ENCODE measurements around the gene RAB10.
"Not testable (repeated sequence)": the region's sequence is repeated elsewhere in the genome, so short reads cannot be mapped to it uniquely, and the experiment has no call there.

The RAB10 gene

DNA sequence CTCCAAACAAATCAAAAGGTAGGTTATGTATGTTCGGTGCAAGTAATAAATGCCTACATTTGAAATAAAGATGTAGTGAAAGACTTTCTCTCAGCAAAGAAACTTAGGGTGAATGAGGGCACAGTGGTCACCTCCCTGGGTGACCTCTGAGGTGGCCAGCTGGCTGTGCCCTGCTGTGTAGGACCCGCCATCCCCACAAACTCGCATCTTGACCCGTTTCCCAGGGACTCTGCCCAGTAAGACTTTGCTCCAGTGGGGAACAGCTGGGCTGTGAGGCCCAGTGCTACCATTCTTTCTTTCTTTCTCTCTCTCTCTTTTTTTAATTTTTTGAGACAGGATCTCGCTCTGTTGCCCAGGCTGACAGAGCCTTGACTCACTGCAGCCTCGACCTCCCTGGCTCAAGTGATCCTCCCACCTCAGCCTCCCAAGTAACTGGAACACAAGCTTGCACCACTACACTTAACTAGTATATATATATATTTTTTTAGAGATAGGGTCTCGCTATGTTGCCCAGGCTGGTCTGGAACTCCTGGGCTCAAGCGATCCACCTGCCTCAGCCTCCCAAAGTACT lies 130.8 kb downstream of the RAB10 start:
- no peak for DNase-seq

- no peak for DNase-seq
Measured at GRCh38 chr2:26165403-26165802, 131.5 kb downstream of the RAB10 start.

GRCh38 chr2:26166541-26166940 lies 132.7 kb downstream of the RAB10 start:
- DNase-seq, result not testable (repeated sequence)

DNA sequence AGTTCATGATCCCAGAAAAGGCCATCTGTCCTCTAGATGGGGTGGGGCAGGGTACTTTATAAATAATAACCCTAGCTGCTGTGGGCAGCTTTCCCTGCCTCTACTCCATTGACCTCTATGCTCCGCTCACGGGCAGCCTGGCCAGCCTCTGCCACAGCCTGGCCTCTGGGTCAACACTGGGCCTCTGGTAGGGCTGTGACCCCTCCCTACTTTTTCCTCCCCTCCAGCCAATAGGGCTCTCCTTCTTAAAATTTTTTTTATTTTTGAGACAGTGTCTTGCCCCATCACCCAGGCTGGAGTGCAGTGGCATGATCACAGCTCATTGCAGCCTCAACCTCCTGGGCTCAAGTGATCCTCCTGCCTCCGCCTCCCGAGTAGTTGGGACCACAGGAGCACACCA lies 134.9 kb downstream of the RAB10 start:
- DNase-seq, result no peak

DNA sequence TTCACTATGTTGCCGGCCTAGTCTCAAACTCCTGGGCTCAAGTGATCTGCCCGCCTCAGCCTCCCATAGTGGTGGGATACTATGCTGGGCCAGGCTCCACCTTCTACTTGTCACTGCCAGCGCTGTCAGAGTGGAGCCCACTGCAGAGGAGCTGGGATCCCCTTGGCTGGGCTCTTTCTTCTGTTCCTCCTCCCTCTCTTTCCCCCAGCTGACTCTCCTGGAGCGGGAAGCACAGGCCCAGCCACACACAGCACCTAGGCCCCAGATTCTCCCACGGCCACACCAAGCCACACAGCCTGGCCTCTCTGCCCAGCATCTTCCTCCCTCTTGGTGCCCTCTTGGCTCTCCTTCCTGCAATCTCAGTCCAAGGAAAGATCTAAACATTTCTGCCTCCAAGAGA lies 135.3 kb downstream of the RAB10 start:
- DNase-seq, result no peak

GRCh38 chr2:26169681-26170414 lies 136.0 kb downstream of the RAB10 start:
- no peak for DNase-seq

- no peak for DNase-seq
Measured at GRCh38 chr2:26170795-26171194, 136.9 kb downstream of the RAB10 start.

GRCh38 chr2:26172189-26172870 lies 138.4 kb downstream of the RAB10 start:
- no peak for DNase-seq

DNA sequence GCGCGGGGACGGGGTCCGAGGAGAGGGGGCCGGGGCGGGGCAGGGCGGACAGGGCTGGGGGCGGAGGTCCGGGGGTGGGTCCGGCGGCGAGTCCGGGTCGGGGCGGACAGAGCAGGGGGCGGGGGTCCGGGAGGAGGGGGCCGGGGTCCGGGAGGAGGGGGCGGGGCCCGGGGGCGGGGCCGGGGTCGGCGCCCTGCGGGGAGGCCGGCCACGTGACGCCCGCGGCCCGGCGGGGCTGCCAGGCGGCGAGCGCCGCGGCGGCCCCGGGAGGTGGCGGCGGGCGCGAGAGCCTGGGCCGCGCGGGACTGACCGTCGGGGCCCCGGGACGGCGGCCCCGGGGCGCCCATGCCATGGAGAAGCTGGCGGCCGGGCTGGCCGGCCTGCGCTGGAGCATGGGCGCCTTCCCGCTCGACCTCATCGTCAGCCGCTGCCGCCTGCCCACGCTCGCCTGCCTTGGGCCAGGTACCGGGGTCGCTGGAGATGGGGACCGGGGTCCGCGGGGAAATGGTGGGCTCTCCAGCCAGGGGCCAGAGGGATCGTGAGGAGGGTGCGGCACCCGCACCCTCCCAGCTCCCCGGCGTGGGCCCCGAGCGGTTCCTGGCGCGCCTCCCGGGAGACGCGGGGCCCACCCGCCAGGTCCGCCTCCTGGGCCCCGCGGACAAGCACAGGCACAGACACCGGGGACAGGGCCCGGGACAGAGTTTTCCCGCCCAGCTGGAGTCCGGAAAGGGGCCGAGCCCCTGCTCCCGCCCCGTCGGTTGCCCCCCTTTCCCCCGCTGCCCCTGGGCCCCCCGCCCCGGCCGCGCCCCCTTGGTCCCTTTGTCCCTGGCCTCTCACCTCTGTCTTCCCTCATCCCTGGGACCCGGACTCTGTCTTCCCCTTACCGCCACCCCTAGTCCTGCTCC lies 139.2 kb downstream of the RAB10 start, which contains the start of gene GAREM2:
Gene GAREM2 (plus strand): TSS at position 218 of the 905 bp plus-strand sequence. CDS start 133 bp downstream, at position 351.
- no peak for DNase-seq

- DNase-seq, result no peak
Measured at GRCh38 chr2:26173776-26174482, 140.0 kb downstream of the RAB10 start.

DNA sequence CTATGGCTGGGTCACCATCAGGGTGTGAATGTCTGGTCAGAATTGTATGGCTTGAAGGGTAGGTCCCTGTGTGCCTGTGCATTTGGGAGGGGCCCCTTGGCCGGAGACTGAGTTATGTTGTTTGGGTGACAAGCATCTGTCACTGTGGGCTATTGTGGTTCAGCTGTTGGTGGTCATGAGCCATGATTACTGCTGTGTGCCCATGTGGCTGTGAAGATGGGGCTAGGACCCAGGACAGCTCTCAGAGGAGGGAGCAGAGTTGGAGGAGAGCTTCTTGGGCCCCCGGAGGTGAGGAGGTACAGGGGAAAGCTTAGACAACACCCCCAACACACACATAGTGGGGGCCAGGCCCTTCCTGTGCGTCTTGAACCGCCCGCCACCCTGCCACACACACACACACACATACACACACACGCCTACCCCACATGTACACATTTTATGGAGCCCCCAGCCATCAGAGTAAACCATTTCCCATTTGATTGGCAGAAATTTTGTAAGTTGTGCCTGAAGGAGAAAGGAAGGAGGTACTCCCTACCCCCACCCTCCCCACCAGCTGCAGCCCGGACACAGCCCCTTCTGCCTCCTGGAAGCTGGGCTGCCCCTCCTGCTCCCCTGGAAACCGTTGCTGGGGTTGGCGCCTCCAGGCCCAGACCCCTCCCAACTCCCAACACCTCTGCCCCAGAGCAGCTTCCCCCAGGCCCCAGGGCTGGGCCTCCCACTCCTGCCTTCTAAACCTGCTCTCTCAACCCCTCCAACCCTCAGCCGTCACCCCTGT lies 141.0 kb downstream of the RAB10 start:
- no peak for DNase-seq

- DNase-seq, result no peak
Measured at GRCh38 chr2:26175466-26176278, 141.8 kb downstream of the RAB10 start.

DNA sequence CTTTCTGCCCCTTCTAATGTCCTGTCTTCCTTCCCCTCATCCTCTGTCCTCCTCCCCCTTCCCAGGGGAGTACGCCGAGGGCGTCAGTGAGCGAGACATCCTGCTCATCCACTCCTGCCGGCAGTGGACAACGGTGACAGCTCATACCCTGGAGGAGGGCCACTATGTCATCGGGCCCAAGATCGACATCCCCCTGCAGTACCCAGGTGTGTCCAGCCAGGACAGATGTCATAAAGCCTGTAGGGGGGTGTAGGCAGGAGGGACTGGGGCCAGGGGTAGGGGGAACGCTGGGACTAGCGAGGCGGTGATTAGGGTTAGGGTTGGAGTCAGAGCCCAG lies 142.4 kb downstream of the RAB10 start:
- no peak for DNase-seq

DNA sequence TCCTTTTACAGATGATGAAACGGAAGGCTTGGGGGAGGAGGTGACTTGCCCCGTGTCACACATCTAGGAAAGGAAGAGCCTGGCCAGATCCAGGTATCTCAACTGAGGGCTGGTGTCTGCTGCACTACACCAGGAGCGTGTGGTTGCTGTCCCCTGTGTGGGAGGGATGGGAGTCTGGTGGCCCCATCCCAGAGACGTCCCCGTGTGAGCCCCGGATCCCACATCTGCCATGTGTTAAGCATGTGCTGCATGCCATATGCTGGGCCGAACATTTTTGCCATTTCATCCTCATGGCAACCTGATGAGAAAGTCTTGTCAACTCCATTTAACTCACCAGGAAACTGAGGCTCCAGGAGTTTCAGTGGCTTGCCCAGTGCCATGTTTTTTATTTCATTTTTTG lies 143.2 kb downstream of the RAB10 start:
- no peak for DNase-seq

DNA sequence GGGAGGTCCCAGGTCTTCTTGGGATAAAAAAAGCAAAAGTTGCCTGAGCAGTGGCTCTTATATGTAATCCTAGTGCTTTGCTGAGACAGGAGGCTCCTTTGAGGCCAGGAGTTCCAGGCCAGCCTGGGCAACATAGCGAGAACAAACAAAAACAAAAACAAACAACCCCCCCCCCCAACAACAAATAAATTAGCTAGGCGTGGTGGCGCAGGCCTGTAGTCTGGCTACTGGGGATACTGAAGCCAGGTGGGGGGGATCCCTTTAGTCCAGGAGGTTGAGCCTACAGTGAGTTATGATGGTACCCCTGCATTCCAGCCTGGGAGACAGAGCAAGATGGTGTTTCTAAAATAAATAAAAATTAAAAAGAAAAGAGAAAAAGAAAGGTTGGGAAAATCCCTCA lies 144.4 kb downstream of the RAB10 start:
- DNase-seq, result no peak

GRCh38 chr2:26178746-26179436 lies 145.0 kb downstream of the RAB10 start:
- DNase-seq, result no peak

GRCh38 chr2:26179446-26179913 lies 145.6 kb downstream of the RAB10 start:
- DNase-seq, result no peak

DNA sequence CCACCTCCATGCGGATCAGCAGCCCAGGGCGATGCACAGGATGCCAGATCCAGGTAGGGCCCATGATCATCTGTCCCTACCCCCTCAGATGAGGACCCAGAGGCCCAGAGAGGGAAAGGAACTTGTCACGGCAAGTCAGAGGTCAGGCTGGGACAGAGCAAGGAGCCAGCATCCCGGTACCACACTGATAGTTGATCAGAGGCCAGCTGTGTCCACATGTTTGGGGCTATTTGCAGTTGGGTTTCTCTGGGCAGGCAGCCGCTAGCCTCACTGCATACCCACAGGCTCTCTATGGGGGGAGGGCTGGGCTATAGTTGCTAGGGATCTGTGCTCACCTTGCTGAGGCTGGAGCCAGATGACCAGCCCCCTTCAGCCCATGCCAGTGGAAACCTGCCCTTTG lies 148.6 kb downstream of the RAB10 start:
- DNase-seq, result no peak

GRCh38 chr2:26182887-26183630 lies 149.2 kb downstream of the RAB10 start:
- no peak for DNase-seq

All from central memory CD4-positive, alpha-beta T cell (primary cell).